NT2/D1 (cell line): ENCODE results near the gene MAST4.

Experiments used
- SUZ12 ChIP-seq: IDR thresholded peaks from 2 replicates; pipeline ENCODE4 v1.6.1; 2011; ENCODE audit not compliant: insufficient read length, insufficient read depth; ENCODE audit errors: extremely low read depth
- YY1 ChIP-seq: IDR thresholded peaks from 2 replicates; pipeline ENCODE4 v1.6.1; 2011; ENCODE audit not compliant: insufficient read length, insufficient read depth

DNA sequence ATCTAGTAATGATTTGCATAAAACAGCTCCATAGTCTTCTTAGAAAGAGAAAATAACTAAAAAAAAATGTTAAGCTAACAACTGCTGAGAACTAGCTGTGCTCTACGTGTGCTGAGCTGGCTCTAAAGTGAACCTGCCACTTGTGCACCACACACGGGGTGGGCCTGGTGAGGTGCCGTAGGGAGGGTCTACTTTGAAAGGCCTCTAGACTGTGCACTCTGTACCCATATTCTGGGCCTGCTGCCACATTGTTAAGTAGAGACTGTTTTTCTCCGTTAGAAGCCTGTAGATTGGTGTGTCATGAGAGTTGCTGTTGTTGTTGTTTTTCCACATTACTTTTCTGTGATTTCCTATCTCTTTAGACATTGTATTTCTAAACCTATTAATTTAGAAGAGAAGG lies 506.5 kb downstream of the MAST4 start:
- no peak for TF ChIP-seq YY1
- TF ChIP-seq SUZ12: no peak
